K562 (cell line): Measurements from ENCODE around the gene PRR35. TPM values are rescaled to one million over a fixed set of nuclear protein-coding genes. Genes with fewer than 3 reads are reported as not detected.
A peak's percentile ranks its signal among the peaks of the same experiment; 100 is the strongest.

Experiments
- ATAC-seq: fragments of 200-7000 bp; cut with Tn5 transposase; 3 replicates; pipeline ENCODE4 v1.9.1; 2020; ENCODE audit warnings: moderate library complexity
- BruUV-seq: library from RNA; stranded (reverse); fragments of 400-500 nt; replicated peaks from 2 replicates; lab custom pipeline; 2021; lab: Mats Ljungman, UMichigan
- CTCF ChIA-PET: fragments of 300-600 bp; formaldehyde crosslinking; extraction: SDS; loops from one replicate; lab custom pipeline; 2021; ENCODE audit warnings: low intra/inter-chr PET ratio; lab: Yijun Ruan, JAX
- POLR2A ChIA-PET: fragments of 300-600, 350-650 bp; sonication (Branson Sonifier 250); formaldehyde crosslinking; extraction: SDS; loops from one replicate; lab custom pipeline; 2021; ENCODE audit warnings: antibody characterized with exemption, inconsistent platforms; lab: Yijun Ruan, JAX
- DNase-seq, 4 experiments: peaks; one replicate each; pipeline versions ENCODE4 v3.0.0 to v3.0.0-alpha.2; 2011 to 2018; ENCODE audit warnings: low spot score in 3 of 4, mixed read lengths in 3 of 4; ENCODE audit errors: extremely low read depth in 1 of 4
- FAIRE-seq: peaks from 2 replicates; lab custom pipeline; 2011; peaks lifted over from hg19 to GRCh38; lab: Jason Lieb, UNC
- H2AFZ ChIP-seq: 2 replicates; pipeline ENCODE4 v1.6.0; 2011; ENCODE audit warnings: low read depth, low read length, control low read depth, inconsistent platforms
- H3K27ac ChIP-seq: fragments of 200-600 bp; 3 replicates; pipeline ENCODE4 v1.8.0; 2011; ENCODE audit warnings: low read depth, mild to moderate bottlenecking, control low read depth, inconsistent platforms, low read length, moderate library complexity, mixed read lengths; ENCODE audit errors: extremely low read depth
- H3K27me3 ChIP-seq, 2 experiments: fragments of 300-600 bp in 1 of 2; 2 replicates in 1 of 2; 3 replicates in 1 of 2; pipeline versions ENCODE4 v1.6.0 to v1.8.0; 2011; ENCODE audit warnings: inconsistent platforms in 2 of 2, low read length in 2 of 2, mild to moderate bottlenecking in 1 of 2, mixed read lengths in 1 of 2, moderate library complexity in 1 of 2; ENCODE audit not compliant: control insufficient read depth in 2 of 2, insufficient read depth in 2 of 2
- H3K36me3 ChIP-seq: fragments of 300-600 bp; 3 replicates; pipeline ENCODE4 v1.8.0; 2011; ENCODE audit warnings: mild to moderate bottlenecking, low read length, inconsistent platforms; ENCODE audit not compliant: control insufficient read depth, insufficient read depth
- H3K4me1 ChIP-seq, 2 experiments: fragments of 200-600 bp in 1 of 2; replicated peaks in 1 of 2; 2 replicates in 1 of 2; 3 replicates in 1 of 2; pipeline versions ENCODE4 v1.5.1 to v1.8.0; 2011; ENCODE audit warnings: inconsistent platforms in 2 of 2, low read length in 2 of 2, mild to moderate bottlenecking in 1 of 2, mixed read lengths in 1 of 2, moderate library complexity in 1 of 2; ENCODE audit not compliant: control insufficient read depth in 2 of 2, insufficient read depth in 2 of 2
- H3K4me2 ChIP-seq: 2 replicates; pipeline ENCODE4 v1.6.1; 2011; ENCODE audit warnings: low read length, control low read depth, inconsistent platforms, mixed read lengths; ENCODE audit not compliant: insufficient read depth
- H3K4me3 ChIP-seq: fragments of 200-600 bp; sonication (generic), shearing (Covaris generic); 2 replicates; pipeline ENCODE4 v1.5.1; 2016; ENCODE audit warnings: control low read depth, inconsistent platforms
- H3K79me2 ChIP-seq: fragments of 200-600 bp; 3 replicates; pipeline ENCODE4 v1.8.0; 2011; ENCODE audit warnings: low read length, inconsistent platforms; ENCODE audit not compliant: control insufficient read depth, insufficient read depth
- H3K9ac ChIP-seq, 2 experiments: 2 replicates each; pipeline versions ENCODE4 v1.6.0 to v1.6.1; 2011; ENCODE audit warnings: low read depth in 2 of 2, low read length in 2 of 2, control low read depth in 1 of 2, inconsistent platforms in 1 of 2, mild to moderate bottlenecking in 1 of 2, mixed read lengths in 1 of 2; ENCODE audit not compliant: insufficient read depth in 1 of 2
- H3K9me1 ChIP-seq: one replicate; pipeline ENCODE4 v1.6.0; 2011; ENCODE audit warnings: inconsistent platforms, mild to moderate bottlenecking, low read length, moderate library complexity; ENCODE audit not compliant: control insufficient read depth, insufficient read depth
- H3K9me3 ChIP-seq: replicated peaks from 2 replicates; pipeline ENCODE4 v1.5.1; 2011; ENCODE audit warnings: low read depth, low read length, inconsistent platforms; ENCODE audit not compliant: control insufficient read depth, insufficient read depth
- H4K20me1 ChIP-seq: replicated peaks from 2 replicates; pipeline ENCODE4 v1.6.1; 2011; ENCODE audit warnings: low read length, inconsistent platforms, mixed read lengths; ENCODE audit not compliant: control insufficient read depth, insufficient read depth
- CBFA2T2 ChIP-seq: fragments of 450-650 bp; conservative IDR thresholded peaks from 2 replicates; pipeline ENCODE4 v1.6.1; 2017; ENCODE audit warnings: mild to moderate bottlenecking
- CBFA2T3 ChIP-seq: fragments of 450-650 bp; IDR thresholded peaks from 2 replicates; pipeline ENCODE4 v1.6.1; 2017
- MEIS2 ChIP-seq: fragments of 450-650 bp; IDR thresholded peaks from 2 replicates; pipeline ENCODE4 v1.6.1; 2014; ENCODE audit warnings: mild to moderate bottlenecking; ENCODE audit not compliant: partially characterized antibody
- TAL1 ChIP-seq: fragments of 450-650 bp; IDR thresholded peaks from 2 replicates; pipeline ENCODE4 v1.6.1; 2016; ENCODE audit warnings: mild to moderate bottlenecking
- TCF3 ChIP-seq: sonication (generic); formaldehyde crosslinking; IDR thresholded peaks from 2 replicates; pipeline ENCODE4 v1.4.0; 2020; ENCODE audit warnings: mild to moderate bottlenecking, missing genetic modification reagents
- YY1 ChIP-seq, 3 experiments: IDR thresholded peaks; 2 replicates each; pipeline ENCODE4 v1.6.1; 2011; ENCODE audit warnings: low read length in 2 of 3, mild to moderate bottlenecking in 2 of 3, moderate library complexity in 2 of 3, borderline replicate concordance in 1 of 3, control low read depth in 1 of 3, low read depth in 1 of 3; ENCODE audit not compliant: insufficient read depth in 3 of 3, insufficient replicate concordance in 2 of 3, control insufficient read depth in 1 of 3, insufficient read length in 1 of 3; ENCODE audit errors: extremely low read depth in 1 of 3
- ZNF277 ChIP-seq: fragments of 250-450 bp; sonication (Bioruptor Pico); IDR thresholded peaks from 2 replicates; pipeline ENCODE4 v1.8.0; 2022; ENCODE audit warnings: inconsistent platforms, mild to moderate bottlenecking, moderate library complexity, borderline replicate concordance
- WGBS: fragments of 100-300 bp; shearing (Covaris generic); methylation state at CpG from one replicate; pipeline ENCODE4 v1.1.6; 2016; ENCODE audit warnings: low coverage, mixed read lengths; ENCODE audit not compliant: insufficient coverage; ENCODE audit errors: missing lambda C conversion rate; 5-methylcytosine and 5-hydroxymethylcytosine counted together
- in situ Hi-C: fragments of 300-500 bp; cut with MboI; formaldehyde crosslinking; loops from 4 replicates; pipeline ENCODE4 v1.15.0; 2018; ENCODE audit warnings: inconsistent platforms, mixed read lengths
- intact Hi-C: fragments of 100-400 bp; cut with micrococcal nuclease; formaldehyde crosslinking; loops from 2 replicates; pipeline ENCODE4 v1.14.2; 2022
- polyA plus RNA-seq, 8 experiments: library from polyadenylated mRNA; depleted of rRNA in 4 of 8; stranded (reverse) in 5 of 8; unstranded in 3 of 8; fragments of >200 nt; fragmentation: Nextera tagmentation in 2 of 8; fragmentation: Illumina TruSeq in 1 of 8; extraction: Ambion mirVana in 2 of 8; extraction: Trizol in 1 of 8; gene quantifications; 2 replicates each; pipeline versions ENCODE4 v1.2.1 to v1.2.3, GENCODE V29; 2011 to 2014; ENCODE audit warnings: inconsistent platforms in 1 of 8, missing spikeins in 1 of 8
- total RNA-seq, 7 experiments: library from RNA; depleted of rRNA in 6 of 7; stranded (reverse); fragments of >200 nt in 6 of 7; fragmentation: Illumina TruSeq in 2 of 7; extraction: Trizol in 2 of 7; gene quantifications; 2 replicates each; pipeline versions ENCODE4 v1.2.1 to v1.2.3, GENCODE V29; 2011 to 2021; ENCODE audit warnings: low replicate concordance in 1 of 7
- TF ChIP-seq, protein P1 (sequence below), 2 experiments: fragments of 450-650 bp; IDR thresholded peaks; 2 replicates each; pipeline ENCODE4 v1.6.1; 2016; ENCODE audit warnings: mild to moderate bottlenecking in 2 of 2, borderline replicate concordance in 1 of 2, low read depth in 1 of 2, moderate library complexity in 1 of 2

PRR35 gene
- total and polyA plus RNA-seq, 9 of the 15 experiments (the other 6 are each of a cell fraction or from before 2014, with no cell fraction given): 0.17 to 0.45 (median 0.21) TPM; not detected in 5

DNA sequence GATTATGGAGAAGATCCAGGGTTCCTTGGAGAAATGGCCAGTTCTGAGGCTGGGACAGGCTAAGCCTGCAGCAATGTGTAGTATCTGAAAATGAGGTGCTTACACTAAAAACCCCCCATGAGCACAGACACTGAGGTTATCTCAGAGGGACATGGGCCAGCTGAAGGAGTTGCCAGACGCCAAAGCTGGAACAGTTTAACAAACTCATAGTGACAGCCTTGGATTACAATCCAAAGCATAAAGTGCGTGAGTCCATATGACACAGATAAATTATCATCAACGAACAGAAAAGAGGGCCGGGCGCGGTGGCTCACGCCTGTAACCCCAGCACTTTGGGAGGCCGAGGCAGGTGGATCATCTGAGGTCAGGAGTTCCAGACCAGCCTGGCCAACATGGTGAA is 43.9 kb upstream of the PRR35 start:
- H3K27me3 ChIP-seq: no peaks in the 10 kb centered on the region
- H3K79me2 ChIP-seq: no peaks in the 10 kb centered on the region
- no peaks in the 10 kb centered on the region for H3K9me1 ChIP-seq
- TF ChIP-seq ZNF277 (no peak), CBFA2T3 (peak; percentile 82), TCF3 (CRISPR knock-in tag) (0 out of 2 replicates have a peak, but pooled peaks have one; percentile 7), MEIS2 (peak; percentile 3), YY1 (IDR thresholded peaks at IDR 0.05; ENCODE audit: borderline replicate concordance in 1 of 3, control insufficient read depth in 1 of 3, extremely low read depth in 1 of 3, insufficient read depth in 3 of 3, insufficient read length in 1 of 3, insufficient replicate concordance in 2 of 3, low read depth in 1 of 3, low read length in 2 of 3) (no peak), TAL1 (peak; percentile 45; the same call in 1 of the 2 replicates), CBFA2T2 (peak; percentile 80)
- TF ChIP-seq, protein P1, sequence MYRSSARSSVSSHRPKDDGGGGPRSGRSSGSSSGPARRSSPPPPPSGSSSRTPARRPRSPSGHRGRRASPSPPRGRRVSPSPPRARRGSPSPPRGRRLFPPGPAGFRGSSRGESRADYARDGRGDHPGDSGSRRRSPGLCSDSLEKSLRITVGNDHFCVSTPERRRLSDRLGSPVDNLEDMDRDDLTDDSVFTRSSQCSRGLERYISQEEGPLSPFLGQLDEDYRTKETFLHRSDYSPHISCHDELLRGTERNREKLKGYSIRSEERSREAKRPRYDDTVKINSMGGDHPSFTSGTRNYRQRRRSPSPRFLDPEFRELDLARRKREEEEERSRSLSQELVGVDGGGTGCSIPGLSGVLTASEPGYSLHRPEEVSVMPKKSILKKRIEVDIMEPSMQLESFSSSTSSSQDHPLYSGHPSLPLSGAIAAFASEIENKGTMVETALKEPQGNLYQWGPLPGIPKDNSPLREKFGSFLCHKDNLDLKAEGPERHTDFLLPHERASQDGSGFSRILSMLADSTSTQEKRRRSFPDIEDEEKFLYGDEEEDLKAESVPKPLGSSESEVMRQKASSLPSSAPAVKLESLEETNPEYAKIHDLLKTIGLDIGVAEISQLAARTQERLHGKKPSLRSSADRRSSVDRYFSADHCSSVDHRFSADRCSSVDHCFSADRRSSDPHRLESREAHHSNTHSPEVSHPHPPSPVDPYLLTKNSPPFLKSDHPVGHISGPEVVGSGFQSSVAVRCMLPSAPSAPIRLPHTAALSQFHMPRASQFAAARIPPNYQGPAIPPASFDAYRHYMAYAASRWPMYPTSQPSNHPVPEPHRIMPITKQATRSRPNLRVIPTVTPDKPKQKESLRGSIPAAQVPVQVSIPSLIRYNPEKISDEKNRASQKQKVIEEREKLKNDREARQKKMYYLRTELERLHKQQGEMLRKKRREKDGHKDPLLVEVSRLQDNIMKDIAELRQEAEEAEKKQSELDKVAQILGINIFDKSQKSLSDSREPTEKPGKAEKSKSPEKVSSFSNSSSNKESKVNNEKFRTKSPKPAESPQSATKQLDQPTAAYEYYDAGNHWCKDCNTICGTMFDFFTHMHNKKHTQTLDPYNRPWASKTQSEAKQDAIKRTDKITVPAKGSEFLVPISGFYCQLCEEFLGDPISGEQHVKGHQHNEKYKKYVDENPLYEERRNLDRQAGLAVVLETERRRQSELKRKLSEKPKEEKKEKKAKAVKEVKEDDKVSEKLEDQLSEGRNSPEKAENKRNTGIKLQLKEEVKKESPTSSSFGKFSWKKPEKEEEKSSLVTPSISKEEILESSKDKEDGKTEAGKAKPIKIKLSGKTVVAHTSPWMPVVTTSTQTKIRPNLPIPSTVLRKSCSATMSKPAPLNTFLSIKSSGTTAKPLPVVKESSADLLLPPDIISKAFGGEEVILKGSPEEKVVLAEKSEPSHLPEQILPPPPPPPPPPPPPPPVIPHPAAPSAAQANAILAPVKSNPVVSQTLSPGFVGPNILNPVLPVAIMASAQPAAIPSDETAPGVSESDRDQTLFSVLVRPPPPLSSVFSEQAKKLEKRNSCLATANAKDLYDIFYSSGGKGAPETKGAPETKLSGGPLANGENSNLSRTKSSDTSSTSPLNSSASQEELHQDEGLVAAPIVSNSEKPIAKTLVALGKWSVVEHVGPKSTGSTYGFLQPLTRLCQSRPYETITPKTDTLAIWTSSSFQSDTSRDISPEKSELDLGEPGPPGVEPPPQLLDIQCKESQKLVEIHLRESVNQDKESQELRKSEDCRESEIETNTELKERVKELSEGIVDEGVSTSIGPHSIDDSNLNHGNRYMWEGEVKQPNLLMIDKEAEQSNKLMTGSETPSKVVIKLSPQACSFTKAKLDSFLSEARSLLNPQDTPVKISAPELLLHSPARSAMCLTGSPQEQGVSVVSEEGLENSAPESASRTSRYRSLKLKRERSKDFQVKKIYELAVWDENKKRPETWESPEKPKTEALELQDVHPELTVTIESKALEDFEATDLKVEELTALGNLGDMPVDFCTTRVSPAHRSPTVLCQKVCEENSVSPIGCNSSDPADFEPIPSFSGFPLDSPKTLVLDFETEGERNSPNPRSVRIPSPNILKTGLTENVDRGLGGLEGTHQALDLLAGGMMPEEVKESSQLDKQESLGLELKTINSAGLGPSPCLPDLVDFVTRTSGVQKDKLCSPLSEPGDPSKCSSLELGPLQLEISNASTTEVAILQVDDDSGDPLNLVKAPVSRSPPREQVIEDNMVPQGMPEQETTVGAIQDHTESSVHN (IDR thresholded peaks at IDR 0.05; ENCODE audit: borderline replicate concordance in 1 of 2, low read depth in 1 of 2): no peak
- 32% methylated on average over 8 of the region's 8 CpGs for WGBS
- H2AFZ ChIP-seq: no peak overlapping the region
- no peak overlapping the region for H3K4me3 ChIP-seq
- no TSS peak for BruUV-seq
- peaks cover 2 to 46% of the 10 kb centered on the region in 2 experiments; a peak in 3 of 5 replicates for H3K4me1 ChIP-seq
- H3K36me3 ChIP-seq: peaks cover 11% of the 10 kb centered on the region; the same call in 1 of the 3 replicates
- DNase-seq (no peak), FAIRE-seq (no peak), ATAC-seq (no peak)
- H3K27ac ChIP-seq: no peak overlapping the region
- no peak overlapping the region for H3K4me2 ChIP-seq
- in situ Hi-C loops (no loop called here), intact Hi-C loops (no loop called here)
- H3K9me3 ChIP-seq: no peaks in the 10 kb centered on the region
- ChIA-PET CTCF (no interaction called here), POLR2A (interaction anchor here (0.5 to 1.3 kb wide), 2 partner anchors 15 to 1178 kb away, joined by 4 read pairs; no protein-coding TSS in a partner anchor)
- H4K20me1 ChIP-seq: no peaks in the 10 kb centered on the region
- H3K9ac ChIP-seq: no peak overlapping the region
